Colonic mucosa (tissue), 4 donors: Measurements from ENCODE around the gene GRPEL1. TPM values are rescaled to one million over a fixed set of nuclear protein-coding genes. Genes with fewer than 3 reads are reported as not detected.

ENCODE experiments used
- DNase-seq: peaks from one replicate; pipeline ENCODE4 v3.0.0-alpha.2; 2020
- H3K27ac ChIP-seq: fragments of 200-600 bp; one replicate; pipeline ENCODE4 v1.8.0; 2021
- H3K27me3 ChIP-seq: fragments of 200-600 bp; one replicate; pipeline ENCODE4 v1.8.0; 2021
- H3K36me3 ChIP-seq: fragments of 200-600 bp; one replicate; pipeline ENCODE4 v1.8.0; 2021
- H3K4me1 ChIP-seq: fragments of 200-600 bp; one replicate; pipeline ENCODE4 v1.8.0; 2021; ENCODE audit warnings: mild to moderate bottlenecking
- H3K4me3 ChIP-seq: fragments of 200-600 bp; one replicate; pipeline ENCODE4 v1.8.0; 2021
- H3K9ac ChIP-seq, 2 donors: one replicate each; pipeline ENCODE4 v1.7.0; 2013; ENCODE audit warnings: control low read depth in 2 of 2, low read depth in 2 of 2, low read length in 2 of 2
- H3K9me3 ChIP-seq: fragments of 200-600 bp; one replicate; pipeline ENCODE4 v1.8.0; 2021
- CTCF ChIP-seq: fragments of 200-600 bp; IDR thresholded peaks from one replicate; pipeline ENCODE4 v1.8.0; 2022; ENCODE audit warnings: antibody characterized with exemption, mild to moderate bottlenecking
- intact Hi-C: fragments of 100-400 bp; cut with DNase I; formaldehyde crosslinking; loops from one replicate; pipeline ENCODE4 v1.14.1; 2022
- total RNA-seq, 2 donors: library from RNA; stranded (reverse); fragmentation: NEBNext Ultra II Directional in 1 of 2; extraction: Animal tissue kit (Norgen Biotek cat#: 25700) in 1 of 2; gene quantifications; one replicate each; pipeline ENCODE4 v1.2.1, GENCODE V29; 2021
- donor health status: healthy.
- donor health status: DM: no; HTN: no; CAD: no.
- donor health status: DM: no; HTN: no; CAD: no.

Gene GRPEL1
- total RNA-seq, 2 donors from 2014 or later, result 45.9 to 50.9 TPM

GRCh38 chr4:7020856-7021255 is 47.0 kb downstream of the GRPEL1 start:
- no peak overlapping the region for H3K4me3 ChIP-seq
- no peak for DNase-seq
- H3K9ac ChIP-seq, result no peak overlapping the region
- no peaks in the 10 kb centered on the region for H3K4me1 ChIP-seq
- no peaks in the 10 kb centered on the region for H3K36me3 ChIP-seq
- H3K27ac ChIP-seq, result no peak overlapping the region
- intact Hi-C loops, result no loop called here
- no peaks in the 10 kb centered on the region for H3K27me3 ChIP-seq
- no peak for TF ChIP-seq CTCF
- H3K9me3 ChIP-seq, result no peaks in the 10 kb centered on the region

GRCh38 chr4:7020290-7020689 is 47.6 kb downstream of the GRPEL1 start:
- Histone ChIP-seq H3K36me3 (no peaks in the 10 kb centered on the region), H3K9ac (no peak overlapping the region), H3K4me3 (no peak overlapping the region), H3K27ac (no peak overlapping the region), H3K27me3 (no peaks in the 10 kb centered on the region), H3K4me1 (no peaks in the 10 kb centered on the region), H3K9me3 (no peaks in the 10 kb centered on the region)
- DNase-seq, result no peak
- intact Hi-C loops, result no loop called here
- no peak for TF ChIP-seq CTCF

DNA sequence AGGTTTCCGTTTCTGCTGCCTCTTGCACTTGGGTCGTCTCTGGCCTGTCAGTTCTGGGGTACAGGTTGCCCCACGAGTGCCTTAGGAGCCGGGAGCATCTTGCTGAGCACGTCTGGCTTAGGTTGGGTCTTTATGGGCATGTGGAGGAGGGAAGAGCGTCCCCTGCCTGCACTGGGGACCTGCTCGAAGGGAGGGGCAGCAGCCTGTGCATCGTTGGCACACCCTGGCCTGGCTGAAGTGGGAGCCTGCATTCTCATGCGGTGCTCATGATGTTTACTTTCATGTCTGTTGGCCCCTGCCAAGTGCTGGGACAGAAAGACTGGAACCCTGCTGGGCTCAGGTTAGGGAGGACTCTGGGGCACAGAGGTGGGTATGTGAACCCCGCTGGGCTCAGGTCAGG is 48.5 kb downstream of the GRPEL1 start:
- intact Hi-C loops, result no loop called here
- DNase-seq, result no peak
- no peaks in the 10 kb centered on the region for H3K4me1 ChIP-seq
- TF ChIP-seq CTCF, result no peak
- no peak overlapping the region for H3K4me3 ChIP-seq
- H3K27me3 ChIP-seq, result no peaks in the 10 kb centered on the region
- H3K36me3 ChIP-seq, result peaks cover 3% of the 10 kb centered on the region
- H3K9ac ChIP-seq, result no peak overlapping the region
- no peak overlapping the region for H3K27ac ChIP-seq
- H3K9me3 ChIP-seq, result no peaks in the 10 kb centered on the region

- DNase-seq, result no peak
- H3K36me3 ChIP-seq, result peaks cover 3% of the 10 kb centered on the region
- no peaks in the 10 kb centered on the region for H3K4me1 ChIP-seq
- H3K4me3 ChIP-seq, result no peak overlapping the region
- H3K9ac ChIP-seq, result no peak overlapping the region
- no peak overlapping the region for H3K27ac ChIP-seq
- H3K9me3 ChIP-seq, result no peaks in the 10 kb centered on the region
- no peak for TF ChIP-seq CTCF
- no peaks in the 10 kb centered on the region for H3K27me3 ChIP-seq
- intact Hi-C loops, result no loop called here
Measured at GRCh38 chr4:7018281-7018680, 49.6 kb downstream of the GRPEL1 start.

- H3K4me1 ChIP-seq, result no peaks in the 10 kb centered on the region
- TF ChIP-seq CTCF, result no peak
- intact Hi-C loops, result no loop called here
- DNase-seq, result no peak
- peaks cover 3% of the 10 kb centered on the region for H3K36me3 ChIP-seq
- H3K9me3 ChIP-seq, result no peaks in the 10 kb centered on the region
- no peak overlapping the region for H3K27ac ChIP-seq
- no peak overlapping the region for H3K9ac ChIP-seq
- no peaks in the 10 kb centered on the region for H3K27me3 ChIP-seq
- H3K4me3 ChIP-seq, result no peak overlapping the region
Measured at GRCh38 chr4:7017446-7018048, 50.3 kb downstream of the GRPEL1 start.
